ENCODE data around the gene DUS1L.

DNA sequence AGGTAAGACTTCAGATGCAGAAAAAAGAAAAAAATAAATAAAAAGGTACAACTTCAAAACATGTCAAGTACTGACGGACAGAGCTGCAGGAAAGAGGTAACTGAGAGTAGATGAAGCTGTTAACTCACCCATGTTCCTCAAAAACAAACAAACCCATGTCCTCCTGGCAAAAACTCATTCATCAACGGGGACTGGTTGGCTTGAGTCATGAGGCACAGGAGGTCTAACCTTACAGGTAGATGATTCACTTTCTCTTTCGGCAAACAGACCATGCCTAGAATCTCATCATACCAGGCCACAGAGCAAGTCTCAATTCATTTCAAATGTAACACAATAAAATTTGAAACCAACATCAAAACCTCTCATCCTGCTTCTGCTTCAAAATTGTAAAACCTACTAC is 44.7 kb upstream of the DUS1L start:
- TF ChIP-seq REST (IDR thresholded peaks at IDR 0.05; ENCODE audit: unreplicated experiment) (no peak), CTCF (conservative IDR thresholded peaks at IDR 0.05; ENCODE audit: low read depth in 2 of 2) (no peak), POLR2AphosphoS5 (IDR thresholded peaks at IDR 0.05; ENCODE audit: low read depth) (no peak), STAT1 (IDR thresholded peaks at IDR 0.05; ENCODE audit: unreplicated experiment) (no peak), EZH2phosphoT487 (IDR thresholded peaks at IDR 0.05; ENCODE audit: unreplicated experiment) (no peak), EZH2 (IDR thresholded peaks at IDR 0.05; ENCODE audit: low read depth, unreplicated experiment) (no peak), NANOG (IDR thresholded peaks at IDR 0.05; ENCODE audit: borderline replicate concordance) (no peak), ZNF114 (CRISPR knock-in tag; IDR thresholded peaks at IDR 0.05) (no peak), CREB1 (CRISPR knock-in tag; IDR thresholded peaks at IDR 0.05; ENCODE audit: low read depth) (no peak), JUNB (IDR thresholded peaks at IDR 0.05; ENCODE audit: unreplicated experiment) (no peak), ZNF331 (CRISPR knock-in tag; IDR thresholded peaks at IDR 0.05; ENCODE audit: low read depth) (no peak)
- TF ChIP-seq, protein P1, sequence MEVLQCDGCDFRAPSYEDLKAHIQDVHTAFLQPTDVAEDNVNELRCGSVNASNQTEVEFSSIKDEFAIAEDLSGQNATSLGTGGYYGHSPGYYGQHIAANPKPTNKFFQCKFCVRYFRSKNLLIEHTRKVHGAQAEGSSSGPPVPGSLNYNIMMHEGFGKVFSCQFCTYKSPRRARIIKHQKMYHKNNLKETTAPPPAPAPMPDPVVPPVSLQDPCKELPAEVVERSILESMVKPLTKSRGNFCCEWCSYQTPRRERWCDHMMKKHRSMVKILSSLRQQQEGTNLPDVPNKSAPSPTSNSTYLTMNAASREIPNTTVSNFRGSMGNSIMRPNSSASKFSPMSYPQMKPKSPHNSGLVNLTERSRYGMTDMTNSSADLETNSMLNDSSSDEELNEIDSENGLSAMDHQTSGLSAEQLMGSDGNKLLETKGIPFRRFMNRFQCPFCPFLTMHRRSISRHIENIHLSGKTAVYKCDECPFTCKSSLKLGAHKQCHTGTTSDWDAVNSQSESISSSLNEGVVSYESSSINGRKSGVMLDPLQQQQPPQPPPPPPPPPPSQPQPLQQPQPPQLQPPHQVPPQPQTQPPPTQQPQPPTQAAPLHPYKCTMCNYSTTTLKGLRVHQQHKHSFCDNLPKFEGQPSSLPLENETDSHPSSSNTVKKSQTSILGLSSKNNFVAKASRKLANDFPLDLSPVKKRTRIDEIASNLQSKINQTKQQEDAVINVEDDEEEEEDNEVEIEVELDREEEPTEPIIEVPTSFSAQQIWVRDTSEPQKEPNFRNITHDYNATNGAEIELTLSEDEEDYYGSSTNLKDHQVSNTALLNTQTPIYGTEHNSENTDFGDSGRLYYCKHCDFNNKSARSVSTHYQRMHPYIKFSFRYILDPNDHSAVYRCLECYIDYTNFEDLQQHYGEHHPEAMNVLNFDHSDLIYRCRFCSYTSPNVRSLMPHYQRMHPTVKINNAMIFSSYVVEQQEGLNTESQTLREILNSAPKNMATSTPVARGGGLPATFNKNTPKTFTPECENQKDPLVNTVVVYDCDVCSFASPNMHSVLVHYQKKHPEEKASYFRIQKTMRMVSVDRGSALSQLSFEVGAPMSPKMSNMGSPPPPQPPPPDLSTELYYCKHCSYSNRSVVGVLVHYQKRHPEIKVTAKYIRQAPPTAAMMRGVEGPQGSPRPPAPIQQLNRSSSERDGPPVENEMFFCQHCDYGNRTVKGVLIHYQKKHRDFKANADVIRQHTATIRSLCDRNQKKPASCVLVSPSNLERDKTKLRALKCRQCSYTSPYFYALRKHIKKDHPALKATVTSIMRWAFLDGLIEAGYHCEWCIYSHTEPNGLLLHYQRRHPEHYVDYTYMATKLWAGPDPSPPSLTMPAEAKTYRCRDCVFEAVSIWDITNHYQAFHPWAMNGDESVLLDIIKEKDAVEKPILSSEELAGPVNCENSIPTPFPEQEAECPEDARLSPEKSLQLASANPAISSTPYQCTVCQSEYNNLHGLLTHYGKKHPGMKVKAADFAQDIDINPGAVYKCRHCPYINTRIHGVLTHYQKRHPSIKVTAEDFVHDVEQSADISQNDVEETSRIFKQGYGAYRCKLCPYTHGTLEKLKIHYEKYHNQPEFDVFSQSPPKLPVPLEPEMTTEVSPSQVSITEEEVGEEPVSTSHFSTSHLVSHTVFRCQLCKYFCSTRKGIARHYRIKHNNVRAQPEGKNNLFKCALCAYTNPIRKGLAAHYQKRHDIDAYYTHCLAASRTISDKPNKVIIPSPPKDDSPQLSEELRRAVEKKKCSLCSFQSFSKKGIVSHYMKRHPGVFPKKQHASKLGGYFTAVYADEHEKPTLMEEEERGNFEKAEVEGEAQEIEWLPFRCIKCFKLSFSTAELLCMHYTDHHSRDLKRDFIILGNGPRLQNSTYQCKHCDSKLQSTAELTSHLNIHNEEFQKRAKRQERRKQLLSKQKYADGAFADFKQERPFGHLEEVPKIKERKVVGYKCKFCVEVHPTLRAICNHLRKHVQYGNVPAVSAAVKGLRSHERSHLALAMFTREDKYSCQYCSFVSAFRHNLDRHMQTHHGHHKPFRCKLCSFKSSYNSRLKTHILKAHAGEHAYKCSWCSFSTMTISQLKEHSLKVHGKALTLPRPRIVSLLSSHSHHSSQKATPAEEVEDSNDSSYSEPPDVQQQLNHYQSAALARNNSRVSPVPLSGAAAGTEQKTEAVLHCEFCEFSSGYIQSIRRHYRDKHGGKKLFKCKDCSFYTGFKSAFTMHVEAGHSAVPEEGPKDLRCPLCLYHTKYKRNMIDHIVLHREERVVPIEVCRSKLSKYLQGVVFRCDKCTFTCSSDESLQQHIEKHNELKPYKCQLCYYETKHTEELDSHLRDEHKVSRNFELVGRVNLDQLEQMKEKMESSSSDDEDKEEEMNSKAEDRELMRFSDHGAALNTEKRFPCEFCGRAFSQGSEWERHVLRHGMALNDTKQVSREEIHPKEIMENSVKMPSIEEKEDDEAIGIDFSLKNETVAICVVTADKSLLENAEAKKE (CRISPR knock-in tag; IDR thresholded peaks at IDR 0.05), result no peak
- TF ChIP-seq, protein P2, sequence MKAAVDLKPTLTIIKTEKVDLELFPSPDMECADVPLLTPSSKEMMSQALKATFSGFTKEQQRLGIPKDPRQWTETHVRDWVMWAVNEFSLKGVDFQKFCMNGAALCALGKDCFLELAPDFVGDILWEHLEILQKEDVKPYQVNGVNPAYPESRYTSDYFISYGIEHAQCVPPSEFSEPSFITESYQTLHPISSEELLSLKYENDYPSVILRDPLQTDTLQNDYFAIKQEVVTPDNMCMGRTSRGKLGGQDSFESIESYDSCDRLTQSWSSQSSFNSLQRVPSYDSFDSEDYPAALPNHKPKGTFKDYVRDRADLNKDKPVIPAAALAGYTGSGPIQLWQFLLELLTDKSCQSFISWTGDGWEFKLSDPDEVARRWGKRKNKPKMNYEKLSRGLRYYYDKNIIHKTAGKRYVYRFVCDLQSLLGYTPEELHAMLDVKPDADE (IDR thresholded peaks at IDR 0.05), result no peak

Measured in GM23338 (cell line).